ENCODE results near the gene TMEM128.
A peak's percentile ranks its signal among the peaks of the same experiment; 100 is the strongest.
"Not testable (repeated sequence)": the region's sequence is repeated elsewhere in the genome, so short reads cannot be mapped to it uniquely, and the experiment has no call there.

TMEM128 gene

GRCh38 chr4:4254666-4255065, 6.6 kb upstream of the TMEM128 start:
- no peak for DNase-seq

- no peak for DNase-seq
These were observed 6.2 kb upstream of the TMEM128 start for GRCh38 chr4:4254199-4254598.

- DNase-seq = no peak
These were observed 1.8 kb upstream of the TMEM128 start for GRCh38 chr4:4249866-4250265.

- DNase-seq = not testable (repeated sequence)
These were observed 1.3 kb upstream of the TMEM128 start for GRCh38 chr4:4249342-4249741.

- DNase-seq = no peak
These were observed 821 bp upstream of the TMEM128 start for GRCh38 chr4:4248885-4249203.

GRCh38 chr4:4247696-4248028, 361 bp downstream of the TMEM128 start:
- no peak for DNase-seq

- DNase-seq = no peak
These were observed 2.9 kb downstream of the TMEM128 start for GRCh38 chr4:4245172-4245571.

GRCh38 chr4:4239551-4239950, 8.5 kb downstream of the TMEM128 start:
- DNase-seq = not testable (repeated sequence)

GRCh38 chr4:4233610-4234009, 14.4 kb downstream of the TMEM128 start:
- no peak for DNase-seq

GRCh38 chr4:4228356-4228668, 19.7 kb downstream of the TMEM128 start:
- DNase-seq = no peak

GRCh38 chr4:4227510-4228355, 20.3 kb downstream of the TMEM128 start:
- no peak for DNase-seq

GRCh38 chr4:4226606-4227438, 21.2 kb downstream of the TMEM128 start, which contains the start of gene OTOP1:
Gene OTOP1, minus strand, starts transcription at chr4:4226929. Its CDS starts 65 bp downstream, at chr4:4226864.
- DNase-seq = no peak

- DNase-seq = no peak
These were observed 22.0 kb downstream of the TMEM128 start for GRCh38 chr4:4225915-4226605.

- DNase-seq = peak; percentile 16
These were observed 30.9 kb downstream of the TMEM128 start for GRCh38 chr4:4217113-4217512.

- peak; percentile 67 for DNase-seq
These were observed 31.4 kb downstream of the TMEM128 start for GRCh38 chr4:4216648-4217047.

- not testable (repeated sequence) for DNase-seq
These were observed 34.3 kb downstream of the TMEM128 start for GRCh38 chr4:4213674-4214073.

GRCh38 chr4:4206204-4206603, 41.8 kb downstream of the TMEM128 start:
- no peak for DNase-seq

- no peak for DNase-seq
These were observed 43.6 kb downstream of the TMEM128 start for GRCh38 chr4:4204401-4204745.

GRCh38 chr4:4203688-4204400, 44.2 kb downstream of the TMEM128 start:
- DNase-seq = no peak

GRCh38 chr4:4202510-4202909, 45.5 kb downstream of the TMEM128 start:
- DNase-seq = no peak

- no peak for DNase-seq
These were observed 47.4 kb downstream of the TMEM128 start for GRCh38 chr4:4200624-4201023.

- no peak for DNase-seq
These were observed 52.7 kb downstream of the TMEM128 start for GRCh38 chr4:4195354-4195753.

- DNase-seq = not testable (repeated sequence)
These were observed 59.5 kb downstream of the TMEM128 start for GRCh38 chr4:4188557-4188956.
